Neural progenitor cell (in vitro differentiated cells): ENCODE measurements around the gene PARVG. TPM values are rescaled to one million over a fixed set of nuclear protein-coding genes. Genes with fewer than 3 reads are reported as not detected.

ENCODE experiments used
- DNase-seq: peaks from one replicate; pipeline ENCODE4 v3.0.0-alpha.2; 2016; ENCODE audit warnings: low spot score
- H2AFZ ChIP-seq: fragments of 200-600 bp; sonication (generic); replicated peaks from 2 replicates; pipeline ENCODE4 v1.6.1; 2016; ENCODE audit warnings: antibody characterized with exemption
- H3F3A ChIP-seq: fragments of 200-600 bp; sonication (generic); 2 replicates; pipeline ENCODE4 v1.6.1; 2016; ENCODE audit warnings: antibody characterized with exemption, low read depth
- H3K27ac ChIP-seq: fragments of 200-600 bp; sonication (generic); 2 replicates; pipeline ENCODE4 v1.5.1; 2016; ENCODE audit warnings: mild to moderate bottlenecking
- H3K27me3 ChIP-seq: fragments of 200-600 bp; sonication (generic); 2 replicates; pipeline ENCODE4 v1.6.1; 2016; ENCODE audit warnings: mild to moderate bottlenecking, moderate library complexity
- H3K36me3 ChIP-seq: fragments of 200-600 bp; sonication (generic); 2 replicates; pipeline ENCODE4 v1.5.1; 2016
- H3K4me1 ChIP-seq: fragments of 200-600 bp; sonication (generic); 2 replicates; pipeline ENCODE4 v1.6.1; 2016; ENCODE audit warnings: mixed run types
- H3K4me2 ChIP-seq: fragments of 200-600 bp; sonication (generic); 2 replicates; pipeline ENCODE4 v1.6.1; 2016
- H3K4me3 ChIP-seq: fragments of 200-600 bp; sonication (generic); 2 replicates; pipeline ENCODE4 v1.5.1; 2016
- H3K79me2 ChIP-seq: fragments of 200-600 bp; sonication (generic); 2 replicates; pipeline ENCODE4 v1.6.1; 2016; ENCODE audit warnings: low read depth
- H3K9ac ChIP-seq: fragments of 200-600 bp; sonication (generic); 2 replicates; pipeline ENCODE4 v1.6.1; 2016
- H3K9me3 ChIP-seq: fragments of 200-600 bp; sonication (generic); 2 replicates; pipeline ENCODE4 v1.5.1; 2016; ENCODE audit warnings: low read depth
- H4K20me1 ChIP-seq: fragments of 200-600 bp; sonication (generic); 2 replicates; pipeline ENCODE4 v1.6.1; 2016; ENCODE audit warnings: low read depth
- H3K27ac Mint-ChIP-seq: 3 replicates; pipeline ENCODE4 v1.8.0; 2021; ENCODE audit warnings: mixed read lengths
- H3K27me3 Mint-ChIP-seq: 2 replicates; pipeline ENCODE4 v1.8.0; 2022; ENCODE audit warnings: low read depth, mild to moderate bottlenecking, inconsistent platforms, moderate library complexity, mixed read lengths; ENCODE audit not compliant: insufficient read depth
- H3K36me3 Mint-ChIP-seq: 3 replicates; pipeline ENCODE4 v1.8.0; 2021; ENCODE audit warnings: mixed read lengths
- H3K4me1 Mint-ChIP-seq: 3 replicates; pipeline ENCODE4 v1.8.0; 2021; ENCODE audit warnings: mixed read lengths
- H3K4me3 Mint-ChIP-seq: 3 replicates; pipeline ENCODE4 v1.8.0; 2021; ENCODE audit warnings: mild to moderate bottlenecking, moderate library complexity, mixed read lengths
- H3K9me3 Mint-ChIP-seq: 3 replicates; pipeline ENCODE4 v1.8.0; 2020; ENCODE audit warnings: mixed read lengths
- CTCF ChIP-seq: fragments of 200-600 bp; sonication (generic); IDR thresholded peaks from 2 replicates; pipeline ENCODE4 v1.5.1; 2017; ENCODE audit warnings: antibody characterized with exemption, mild to moderate bottlenecking
- EZH2 ChIP-seq: fragments of 200-600 bp; sonication (generic); IDR thresholded peaks from 2 replicates; pipeline ENCODE4 v1.6.1; 2017; ENCODE audit warnings: antibody characterized with exemption, mild to moderate bottlenecking, moderate library complexity
- EZH2phosphoT487 ChIP-seq: fragments of 200-600 bp; sonication (generic); IDR thresholded peaks from 2 replicates; pipeline ENCODE4 v1.6.1; 2017; ENCODE audit warnings: antibody characterized with exemption
- total RNA-seq: library from RNA; depleted of rRNA; stranded (reverse); fragments of >200 nt; gene quantifications from 2 replicates; pipeline ENCODE4 v1.2.3, GENCODE V29; 2015; ENCODE audit warnings: low replicate concordance

Gene PARVG
- total RNA-seq, 1 donor from 2014 or later: not detected

DNA sequence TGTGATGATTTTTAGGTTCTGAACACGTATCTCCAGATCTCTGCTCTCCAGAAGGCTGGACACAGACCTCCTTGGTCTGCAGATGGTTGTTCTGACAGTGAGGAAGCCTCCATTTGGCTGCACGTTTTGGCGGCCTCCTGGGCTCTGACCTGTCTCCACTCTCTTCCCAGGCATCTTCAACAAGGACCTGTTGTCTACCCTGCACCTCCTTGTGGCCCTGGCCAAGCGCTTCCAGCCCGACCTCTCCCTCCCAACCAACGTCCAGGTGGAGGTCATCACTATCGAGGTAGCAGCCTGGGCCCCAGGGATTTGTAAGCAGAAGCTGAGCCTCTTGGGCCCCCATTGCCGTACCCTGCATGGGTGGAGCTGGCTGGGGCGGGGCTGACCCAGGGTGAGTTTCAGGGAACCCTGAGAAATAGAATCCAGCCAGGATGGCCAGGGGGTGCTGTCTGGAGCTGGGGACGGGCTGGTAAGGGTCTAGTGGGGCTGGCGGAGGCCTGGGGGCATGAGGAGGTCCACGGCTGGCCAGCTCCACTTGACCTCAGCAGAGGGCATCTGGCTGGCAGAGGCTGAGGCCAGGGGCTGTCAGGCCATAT is 9.8 kb downstream of the PARVG start:
- peaks cover 10% of the 10 kb centered on the region for H3K27me3 Mint-ChIP-seq
- H3K4me2 ChIP-seq: no peak overlapping the region
- H3K27me3 ChIP-seq: no peaks in the 10 kb centered on the region
- no peaks in the 10 kb centered on the region for H3K9me3 Mint-ChIP-seq
- H3K9ac ChIP-seq: no peak overlapping the region
- no peak overlapping the region for H3K4me3 Mint-ChIP-seq
- no peaks in the 10 kb centered on the region for H3K79me2 ChIP-seq
- TF ChIP-seq EZH2phosphoT487 (no peak), EZH2 (no peak)
- DNase-seq: no peak
- H3K27ac ChIP-seq: no peak overlapping the region
- no peaks in the 10 kb centered on the region for H3K36me3 Mint-ChIP-seq
- H3K4me1 ChIP-seq: peaks cover 5% of the 10 kb centered on the region
- H3K9me3 ChIP-seq: no peaks in the 10 kb centered on the region
- H3K4me1 Mint-ChIP-seq: peaks cover 4% of the 10 kb centered on the region
- no peak overlapping the region for H3K4me3 ChIP-seq
- H3F3A ChIP-seq: no peaks in the 10 kb centered on the region
- no peaks in the 10 kb centered on the region for H4K20me1 ChIP-seq
- H2AFZ ChIP-seq: no peak overlapping the region
- H3K36me3 ChIP-seq: no peaks in the 10 kb centered on the region
- H3K27ac Mint-ChIP-seq: no peak overlapping the region

GRCh38 chr22:44191036-44191454 is 10.3 kb downstream of the PARVG start:
- Histone ChIP-seq H3K27ac (no peak overlapping the region), H3K79me2 (no peaks in the 10 kb centered on the region), H3K27me3 (no peaks in the 10 kb centered on the region), H4K20me1 (no peaks in the 10 kb centered on the region), H3F3A (no peaks in the 10 kb centered on the region), H3K4me2 (no peak overlapping the region), H3K36me3 (no peaks in the 10 kb centered on the region), H3K4me3 (no peak overlapping the region), H3K9ac (no peak overlapping the region), H2AFZ (no peak overlapping the region), H3K4me1 (peaks cover 11% of the 10 kb centered on the region), H3K9me3 (no peaks in the 10 kb centered on the region)
- Mint-ChIP-seq H3K9me3 (no peaks in the 10 kb centered on the region), H3K27me3 (peaks cover 10% of the 10 kb centered on the region), H3K27ac (no peak overlapping the region), H3K4me3 (no peak overlapping the region), H3K4me1 (peaks cover 7% of the 10 kb centered on the region), H3K36me3 (no peaks in the 10 kb centered on the region)
- no peak for DNase-seq
- TF ChIP-seq EZH2 (no peak), EZH2phosphoT487 (no peak), CTCF (no peak)

DNA sequence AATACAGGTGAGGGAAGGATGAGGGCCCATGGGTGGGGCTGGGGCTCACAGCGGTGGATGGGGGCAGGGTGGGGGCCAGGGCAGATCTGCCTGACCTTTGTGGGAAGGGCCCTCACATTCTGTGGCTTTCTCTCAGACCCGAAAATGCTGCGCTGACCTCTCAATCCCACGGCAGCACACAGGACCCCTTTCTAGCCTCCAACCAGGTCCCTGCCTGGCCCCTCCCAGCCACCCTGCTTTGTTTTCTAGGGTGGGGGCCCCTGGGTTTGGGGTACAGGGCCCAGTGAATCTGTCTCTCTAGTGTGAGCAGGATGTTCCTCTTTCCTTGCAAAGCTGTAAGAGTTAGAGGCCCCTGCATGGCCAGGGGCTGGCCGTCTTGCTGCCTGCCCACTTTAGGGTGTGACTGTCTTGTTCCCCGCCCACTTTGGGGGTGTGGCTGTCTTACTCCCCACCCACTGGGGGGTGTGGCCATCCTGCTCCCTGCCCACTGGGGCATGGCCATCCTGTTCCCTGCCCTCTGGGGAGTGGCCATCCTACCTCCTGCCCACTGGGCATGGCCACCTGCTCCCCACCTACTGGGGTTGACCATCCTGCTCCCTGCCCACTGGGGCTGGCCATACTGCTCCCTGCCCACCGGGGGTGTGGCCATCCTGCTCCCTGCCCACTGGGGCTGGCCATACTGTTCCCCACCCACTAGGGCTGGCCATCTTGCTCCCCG is 11.5 kb downstream of the PARVG start:
- DNase-seq: peak; percentile 50
- no peaks in the 10 kb centered on the region for H3K27me3 ChIP-seq
- Mint-ChIP-seq H3K4me1 (peaks cover 9% of the 10 kb centered on the region), H3K27ac (no peak overlapping the region), H3K4me3 (no peak overlapping the region), H3K27me3 (peaks cover 10% of the 10 kb centered on the region), H3K36me3 (no peaks in the 10 kb centered on the region), H3K9me3 (no peaks in the 10 kb centered on the region)
- no peaks in the 10 kb centered on the region for H3K36me3 ChIP-seq
- no peaks in the 10 kb centered on the region for H3K9me3 ChIP-seq
- peaks cover 19% of the 10 kb centered on the region for H3K4me1 ChIP-seq
- H2AFZ ChIP-seq: no peak overlapping the region
- no peak overlapping the region for H3K4me3 ChIP-seq
- TF ChIP-seq CTCF (no peak), EZH2phosphoT487 (no peak), EZH2 (no peak)
- no peaks in the 10 kb centered on the region for H3K79me2 ChIP-seq
- no peak overlapping the region for H3K27ac ChIP-seq
- H3F3A ChIP-seq: no peaks in the 10 kb centered on the region
- H4K20me1 ChIP-seq: no peaks in the 10 kb centered on the region
- H3K9ac ChIP-seq: no peak overlapping the region
- H3K4me2 ChIP-seq: no peak overlapping the region
